HG03103 (cell line): Measurements from ENCODE around the gene PITX1.

Experiments
- ATAC-seq: cut with Tn5 transposase; IDR thresholded peaks from one replicate; pipeline ENCODE4 v1.9.1; 2021; ENCODE audit warnings: low read depth; ENCODE audit not compliant: unreplicated experiment

The PITX1 gene

GRCh38 chr5:135042595-135042994, 8.6 kb upstream of the PITX1 start:
- no peak for ATAC-seq

GRCh38 chr5:135041726-135042125, 7.7 kb upstream of the PITX1 start:
- ATAC-seq = no peak

GRCh38 chr5:135041145-135041587, 7.1 kb upstream of the PITX1 start:
- no peak for ATAC-seq

- ATAC-seq = no peak
These were observed 6.5 kb upstream of the PITX1 start for GRCh38 chr5:135040333-135041144.

GRCh38 chr5:135040034-135040332, 6.0 kb upstream of the PITX1 start:
- ATAC-seq = no peak

- no peak for ATAC-seq
These were observed 5.4 kb upstream of the PITX1 start for GRCh38 chr5:135039271-135040033.

- no peak for ATAC-seq
These were observed 4.8 kb upstream of the PITX1 start for GRCh38 chr5:135038813-135039270.

- no peak for ATAC-seq
These were observed 4.3 kb upstream of the PITX1 start for GRCh38 chr5:135038205-135038812.

GRCh38 chr5:135037519-135038204, 3.6 kb upstream of the PITX1 start:
- no peak for ATAC-seq

- no peak for ATAC-seq
These were observed 2.4 kb upstream of the PITX1 start for GRCh38 chr5:135036405-135036804.

- ATAC-seq = no peak
These were observed 1.6 kb upstream of the PITX1 start for GRCh38 chr5:135035678-135036030.

- no peak for ATAC-seq
These were observed 1.1 kb upstream of the PITX1 start for GRCh38 chr5:135034963-135035677.

- ATAC-seq = no peak
These were observed 371 bp upstream of the PITX1 start for GRCh38 chr5:135034236-135034962.

GRCh38 chr5:135032999-135033861, 798 bp downstream of the PITX1 start:
- ATAC-seq = no peak

GRCh38 chr5:135032695-135032998, 1.4 kb downstream of the PITX1 start:
- no peak for ATAC-seq

GRCh38 chr5:135031813-135032694, 2.0 kb downstream of the PITX1 start:
- ATAC-seq = no peak

- no peak for ATAC-seq
These were observed 2.8 kb downstream of the PITX1 start for GRCh38 chr5:135030956-135031812.
